ENCODE results near the gene IL32.

DNA sequence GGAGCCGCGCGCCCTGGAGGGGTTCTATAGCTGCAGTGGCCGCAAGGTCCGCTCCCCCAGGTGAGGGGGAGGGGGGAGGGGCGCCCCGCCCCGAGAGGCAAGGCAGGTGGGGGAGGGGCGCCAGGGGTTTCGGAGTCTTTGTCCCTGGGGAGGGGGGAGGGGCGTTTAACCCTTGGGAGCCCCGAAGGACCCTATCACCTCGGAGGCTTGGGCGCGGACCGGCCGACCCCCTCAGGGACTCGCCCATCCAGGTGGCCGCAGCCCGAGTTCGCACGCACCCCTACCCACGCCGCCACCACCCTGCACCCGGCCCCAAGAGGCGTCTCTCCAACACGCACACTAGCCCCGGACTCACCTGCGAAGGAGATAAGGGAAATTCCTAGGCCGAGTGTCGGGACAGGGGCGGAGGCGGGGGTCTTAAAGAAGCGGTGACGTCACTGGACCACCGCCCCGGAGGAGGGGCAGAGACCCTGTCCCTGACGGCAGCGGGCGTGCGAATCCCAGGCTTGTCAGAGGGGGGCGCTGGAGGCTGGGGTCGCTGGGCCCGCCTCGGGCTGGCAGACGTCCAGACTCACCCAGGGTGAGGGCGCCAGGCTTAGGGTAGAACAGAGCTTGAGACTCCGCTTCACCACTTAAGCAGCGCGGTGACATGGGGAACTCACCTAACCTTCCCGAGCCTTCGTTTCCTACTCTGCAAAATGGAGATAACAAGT, 47.5 kb upstream of the IL32 start, which contains the start of gene CLDN6:
- TF ChIP-seq CTCF (IDR thresholded peaks at IDR 0.05): no peak
- no peak for TF ChIP-seq EP300 (IDR thresholded peaks at IDR 0.05; ENCODE audit: low read depth)
- TF ChIP-seq POLR2AphosphoS5 (IDR thresholded peaks at IDR 0.05): no peak
